Measurements from ENCODE around the gene ZNF195.
"Not testable (repeated sequence)": the region's sequence is repeated elsewhere in the genome, so short reads cannot be mapped to it uniquely, and the experiment has no call there.

The ZNF195 gene

GRCh38 chr11:3378426-3379423, at the start of gene ZNF195:
TSS of gene ZNF195 (minus strand) at chr11:3379146. CDS start at chr11:3379040, 106 bp downstream.
- peak within 1 kb of the TSS; percentile 99 for H3K4me3 ChIP-seq (ENCODE audit: low read length)
- no peak for TF ChIP-seq ZNF274 (IDR thresholded peaks at IDR 0.05; ENCODE audit: low read depth, low read length)

- not testable (repeated sequence) for H3K4me3 ChIP-seq (ENCODE audit: low read length)
These were observed 49.1 kb upstream of the ZNF195 start for GRCh38 chr11:3428076-3428475.

- H3K4me3 ChIP-seq (ENCODE audit: low read length): not testable (repeated sequence)
These were observed 47.6 kb upstream of the ZNF195 start for GRCh38 chr11:3426541-3426940.

GRCh38 chr11:3423928-3424327, 45.0 kb upstream of the ZNF195 start:
- H3K4me3 ChIP-seq (ENCODE audit: low read length): not testable (repeated sequence)

- peak overlapping the region; percentile 87; the same call in 1 of the 2 replicates for H3K4me3 ChIP-seq (ENCODE audit: low read length)
These were observed 44.3 kb upstream of the ZNF195 start for GRCh38 chr11:3423138-3423731.

GRCh38 chr11:3422380-3423137, 43.6 kb upstream of the ZNF195 start:
- H3K4me3 ChIP-seq (ENCODE audit: low read length): peak overlapping the region; percentile 87; the same call in 1 of the 2 replicates

- H3K4me3 ChIP-seq (ENCODE audit: low read length): peak overlapping the region; percentile 52; the same call in 1 of the 2 replicates
These were observed 42.8 kb upstream of the ZNF195 start for GRCh38 chr11:3421608-3422379.

- H3K4me3 ChIP-seq (ENCODE audit: low read length): not testable (repeated sequence)
These were observed 41.5 kb upstream of the ZNF195 start for GRCh38 chr11:3420281-3421042.

GRCh38 chr11:3419496-3419895, 40.5 kb upstream of the ZNF195 start:
- not testable (repeated sequence) for H3K4me3 ChIP-seq (ENCODE audit: low read length)

- not testable (repeated sequence) for H3K4me3 ChIP-seq (ENCODE audit: low read length)
These were observed 38.1 kb upstream of the ZNF195 start for GRCh38 chr11:3417047-3417446.

GRCh38 chr11:3415301-3415700, 36.4 kb upstream of the ZNF195 start:
- H3K4me3 ChIP-seq (ENCODE audit: low read length): not testable (repeated sequence)

GRCh38 chr11:3413666-3414065, 34.7 kb upstream of the ZNF195 start:
- H3K4me3 ChIP-seq (ENCODE audit: low read length): not testable (repeated sequence)

GRCh38 chr11:3412837-3413236, 33.9 kb upstream of the ZNF195 start:
- TF ChIP-seq ZNF274 (IDR thresholded peaks at IDR 0.05; ENCODE audit: low read depth, low read length): no peak
- H3K4me3 ChIP-seq (ENCODE audit: low read length): no peak overlapping the region

GRCh38 chr11:3408722-3409121, 29.8 kb upstream of the ZNF195 start:
- H3K4me3 ChIP-seq (ENCODE audit: low read length): not testable (repeated sequence)

GRCh38 chr11:3408058-3408605, 29.2 kb upstream of the ZNF195 start:
- not testable (repeated sequence) for H3K4me3 ChIP-seq (ENCODE audit: low read length)

- H3K4me3 ChIP-seq (ENCODE audit: low read length): not testable (repeated sequence)
These were observed 28.0 kb upstream of the ZNF195 start for GRCh38 chr11:3406937-3407336.

GRCh38 chr11:3406223-3406875, 27.4 kb upstream of the ZNF195 start:
- H3K4me3 ChIP-seq (ENCODE audit: low read length): not testable (repeated sequence)

GRCh38 chr11:3404076-3404925, 25.4 kb upstream of the ZNF195 start:
- not testable (repeated sequence) for H3K4me3 ChIP-seq (ENCODE audit: low read length)
